ENCODE results near the gene OVAAL. TPM values are rescaled to one million over a fixed set of nuclear protein-coding genes. Genes with fewer than 3 reads are reported as not detected.

Gene OVAAL
- total RNA-seq, 1 donor from 2014 or later, result not detected

- Mint-ChIP-seq H3K36me3 (ENCODE audit: low read depth, unreplicated experiment) (no peaks in the 10 kb centered on the region), H3K4me3 (ENCODE audit: unreplicated experiment) (no peak overlapping the region), H3K27me3 (ENCODE audit: low read depth, unreplicated experiment) (no peaks in the 10 kb centered on the region), H3K9me3 (ENCODE audit: unreplicated experiment) (peaks cover 4% of the 10 kb centered on the region), H3K27ac (ENCODE audit: unreplicated experiment) (no peak overlapping the region), H3K4me1 (ENCODE audit: low read depth, unreplicated experiment) (peaks cover 27% of the 10 kb centered on the region)
- Histone ChIP-seq H3K27me3 (ENCODE audit: insufficient read depth, low read length) (no peaks in the 10 kb centered on the region), H3K27ac (ENCODE audit: low read depth, low read length) (no peak overlapping the region), H2AFZ (ENCODE audit: low read depth, low read length) (no peak overlapping the region), H3K36me3 (ENCODE audit: insufficient read depth, low read length) (no peaks in the 10 kb centered on the region), H3K9ac (ENCODE audit: low read length) (no peak overlapping the region), H3K4me3 (ENCODE audit: insufficient read depth, low read depth, low read length) (no peak overlapping the region), H3K4me2 (ENCODE audit: low read length) (peak overlapping the region; percentile 19), H3K4me1 (ENCODE audit: insufficient read depth, low read length) (peaks cover 19% of the 10 kb centered on the region), H4K20me1 (ENCODE audit: insufficient read depth, low read length) (no peaks in the 10 kb centered on the region), H3K9me3 (ENCODE audit: insufficient read depth, low read depth, low read length) (no peaks in the 10 kb centered on the region), H3K79me2 (ENCODE audit: insufficient read depth, low read length) (no peaks in the 10 kb centered on the region)
- DNase-seq (ENCODE audit: low read depth) (peak; percentile 78), FAIRE-seq (no peak)
- TF ChIP-seq, protein P1, sequence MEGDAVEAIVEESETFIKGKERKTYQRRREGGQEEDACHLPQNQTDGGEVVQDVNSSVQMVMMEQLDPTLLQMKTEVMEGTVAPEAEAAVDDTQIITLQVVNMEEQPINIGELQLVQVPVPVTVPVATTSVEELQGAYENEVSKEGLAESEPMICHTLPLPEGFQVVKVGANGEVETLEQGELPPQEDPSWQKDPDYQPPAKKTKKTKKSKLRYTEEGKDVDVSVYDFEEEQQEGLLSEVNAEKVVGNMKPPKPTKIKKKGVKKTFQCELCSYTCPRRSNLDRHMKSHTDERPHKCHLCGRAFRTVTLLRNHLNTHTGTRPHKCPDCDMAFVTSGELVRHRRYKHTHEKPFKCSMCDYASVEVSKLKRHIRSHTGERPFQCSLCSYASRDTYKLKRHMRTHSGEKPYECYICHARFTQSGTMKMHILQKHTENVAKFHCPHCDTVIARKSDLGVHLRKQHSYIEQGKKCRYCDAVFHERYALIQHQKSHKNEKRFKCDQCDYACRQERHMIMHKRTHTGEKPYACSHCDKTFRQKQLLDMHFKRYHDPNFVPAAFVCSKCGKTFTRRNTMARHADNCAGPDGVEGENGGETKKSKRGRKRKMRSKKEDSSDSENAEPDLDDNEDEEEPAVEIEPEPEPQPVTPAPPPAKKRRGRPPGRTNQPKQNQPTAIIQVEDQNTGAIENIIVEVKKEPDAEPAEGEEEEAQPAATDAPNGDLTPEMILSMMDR (IDR thresholded peaks at IDR 0.05; ENCODE audit: insufficient read depth, low read depth, low read length), result no peak
- no peak for TF ChIP-seq EZH2 (IDR thresholded peaks at IDR 0.05; ENCODE audit: insufficient read depth, low read length)
Measured at GRCh38 chr1:180581635-180582039, 22.9 kb downstream of the OVAAL start.

DNA sequence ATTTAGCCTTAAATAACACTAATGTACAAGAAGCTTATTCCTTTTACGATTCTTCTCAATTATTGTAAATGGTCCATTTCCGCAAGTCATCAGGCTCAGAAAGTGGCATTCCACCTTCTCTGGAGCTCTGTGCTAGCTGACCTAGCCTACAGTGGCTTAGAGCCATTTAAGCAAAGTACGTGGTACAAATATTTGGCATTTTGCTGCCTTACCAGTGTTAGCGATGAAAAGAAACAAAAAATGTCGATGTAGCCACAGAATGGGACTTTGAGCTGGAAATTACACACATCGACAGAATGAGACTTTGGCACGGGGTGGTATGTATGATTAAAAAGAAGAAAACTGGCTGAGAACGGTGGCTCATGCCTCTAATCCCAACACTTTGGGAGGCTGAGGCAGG, 26.1 kb downstream of the OVAAL start:
- no peak for TF ChIP-seq EZH2 (IDR thresholded peaks at IDR 0.05; ENCODE audit: insufficient read depth, low read length)
- TF ChIP-seq, protein P1 (IDR thresholded peaks at IDR 0.05; ENCODE audit: insufficient read depth, low read depth, low read length), result no peak
- H3K4me1 ChIP-seq (ENCODE audit: insufficient read depth, low read length), result peaks cover 17% of the 10 kb centered on the region
- H3K4me3 Mint-ChIP-seq (ENCODE audit: unreplicated experiment), result no peak overlapping the region
- H3K27me3 ChIP-seq (ENCODE audit: insufficient read depth, low read length), result no peaks in the 10 kb centered on the region
- no peak overlapping the region for H3K9ac ChIP-seq (ENCODE audit: low read length)
- peak overlapping the region; percentile 13 for H3K4me2 ChIP-seq (ENCODE audit: low read length)
- no peak overlapping the region for H3K4me3 ChIP-seq (ENCODE audit: insufficient read depth, low read depth, low read length)
- no peaks in the 10 kb centered on the region for H3K79me2 ChIP-seq (ENCODE audit: insufficient read depth, low read length)
- H3K36me3 Mint-ChIP-seq (ENCODE audit: low read depth, unreplicated experiment), result no peaks in the 10 kb centered on the region
- no peak overlapping the region for H3K27ac ChIP-seq (ENCODE audit: low read depth, low read length)
- no peak overlapping the region for H2AFZ ChIP-seq (ENCODE audit: low read depth, low read length)
- H3K27me3 Mint-ChIP-seq (ENCODE audit: low read depth, unreplicated experiment), result no peaks in the 10 kb centered on the region
- peaks cover 5% of the 10 kb centered on the region for H3K9me3 Mint-ChIP-seq (ENCODE audit: unreplicated experiment)
- peaks cover 32% of the 10 kb centered on the region for H3K4me1 Mint-ChIP-seq (ENCODE audit: low read depth, unreplicated experiment)
- H3K9me3 ChIP-seq (ENCODE audit: insufficient read depth, low read depth, low read length), result peaks cover 2% of the 10 kb centered on the region
- H3K27ac Mint-ChIP-seq (ENCODE audit: unreplicated experiment), result peak overlapping the region; percentile 89
- no peaks in the 10 kb centered on the region for H4K20me1 ChIP-seq (ENCODE audit: insufficient read depth, low read length)
- no peak for DNase-seq (ENCODE audit: low read depth)
- no peak for FAIRE-seq
- no peaks in the 10 kb centered on the region for H3K36me3 ChIP-seq (ENCODE audit: insufficient read depth, low read length)

GRCh38 chr1:180585994-180586359, 27.2 kb downstream of the OVAAL start:
- H3K9me3 ChIP-seq (ENCODE audit: insufficient read depth, low read depth, low read length), result peaks cover 2% of the 10 kb centered on the region
- no peaks in the 10 kb centered on the region for H3K27me3 Mint-ChIP-seq (ENCODE audit: low read depth, unreplicated experiment)
- no peaks in the 10 kb centered on the region for H3K79me2 ChIP-seq (ENCODE audit: insufficient read depth, low read length)
- peak overlapping the region; percentile 89 for H3K27ac Mint-ChIP-seq (ENCODE audit: unreplicated experiment)
- H3K36me3 Mint-ChIP-seq (ENCODE audit: low read depth, unreplicated experiment), result no peaks in the 10 kb centered on the region
- peaks cover 12% of the 10 kb centered on the region for H3K4me1 ChIP-seq (ENCODE audit: insufficient read depth, low read length)
- peak overlapping the region; percentile 13 for H3K4me2 ChIP-seq (ENCODE audit: low read length)
- H3K9ac ChIP-seq (ENCODE audit: low read length), result no peak overlapping the region
- H3K27me3 ChIP-seq (ENCODE audit: insufficient read depth, low read length), result no peaks in the 10 kb centered on the region
- H3K4me3 ChIP-seq (ENCODE audit: insufficient read depth, low read depth, low read length), result no peak overlapping the region
- H3K9me3 Mint-ChIP-seq (ENCODE audit: unreplicated experiment), result peaks cover 5% of the 10 kb centered on the region
- DNase-seq (ENCODE audit: low read depth) (no peak), FAIRE-seq (no peak)
- H3K36me3 ChIP-seq (ENCODE audit: insufficient read depth, low read length), result no peaks in the 10 kb centered on the region
- no peak for TF ChIP-seq EZH2 (IDR thresholded peaks at IDR 0.05; ENCODE audit: insufficient read depth, low read length)
- TF ChIP-seq, protein P1 (IDR thresholded peaks at IDR 0.05; ENCODE audit: insufficient read depth, low read depth, low read length), result no peak
- no peaks in the 10 kb centered on the region for H4K20me1 ChIP-seq (ENCODE audit: insufficient read depth, low read length)
- H2AFZ ChIP-seq (ENCODE audit: low read depth, low read length), result no peak overlapping the region
- H3K27ac ChIP-seq (ENCODE audit: low read depth, low read length), result peak overlapping the region; percentile 22
- H3K4me1 Mint-ChIP-seq (ENCODE audit: low read depth, unreplicated experiment), result peaks cover 26% of the 10 kb centered on the region
- no peak overlapping the region for H3K4me3 Mint-ChIP-seq (ENCODE audit: unreplicated experiment)

Data from astrocyte (in vitro differentiated cells and primary cell).